Measurements from ENCODE around the gene C1orf210.

DNA sequence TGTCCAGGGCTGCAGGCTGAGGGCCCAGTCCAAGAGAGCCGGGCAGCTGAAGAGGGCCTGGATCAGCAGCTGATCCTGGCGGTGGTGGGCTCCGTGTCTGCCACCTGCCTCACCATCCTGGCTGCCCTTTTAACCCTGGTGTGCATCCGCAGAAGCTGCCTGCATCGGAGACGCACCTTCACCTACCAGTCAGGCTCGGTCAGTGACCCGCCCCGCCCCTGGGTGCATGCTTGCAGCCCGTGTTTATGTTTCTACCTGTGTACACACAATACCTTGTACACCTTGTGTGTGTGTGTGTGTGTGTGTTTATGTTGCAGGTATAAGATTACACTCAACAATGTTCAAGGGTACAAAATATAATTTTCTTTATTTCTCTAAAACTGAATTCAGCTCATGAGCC, 28.4 kb upstream of the C1orf210 start:
- TF ChIP-seq, protein P1, sequence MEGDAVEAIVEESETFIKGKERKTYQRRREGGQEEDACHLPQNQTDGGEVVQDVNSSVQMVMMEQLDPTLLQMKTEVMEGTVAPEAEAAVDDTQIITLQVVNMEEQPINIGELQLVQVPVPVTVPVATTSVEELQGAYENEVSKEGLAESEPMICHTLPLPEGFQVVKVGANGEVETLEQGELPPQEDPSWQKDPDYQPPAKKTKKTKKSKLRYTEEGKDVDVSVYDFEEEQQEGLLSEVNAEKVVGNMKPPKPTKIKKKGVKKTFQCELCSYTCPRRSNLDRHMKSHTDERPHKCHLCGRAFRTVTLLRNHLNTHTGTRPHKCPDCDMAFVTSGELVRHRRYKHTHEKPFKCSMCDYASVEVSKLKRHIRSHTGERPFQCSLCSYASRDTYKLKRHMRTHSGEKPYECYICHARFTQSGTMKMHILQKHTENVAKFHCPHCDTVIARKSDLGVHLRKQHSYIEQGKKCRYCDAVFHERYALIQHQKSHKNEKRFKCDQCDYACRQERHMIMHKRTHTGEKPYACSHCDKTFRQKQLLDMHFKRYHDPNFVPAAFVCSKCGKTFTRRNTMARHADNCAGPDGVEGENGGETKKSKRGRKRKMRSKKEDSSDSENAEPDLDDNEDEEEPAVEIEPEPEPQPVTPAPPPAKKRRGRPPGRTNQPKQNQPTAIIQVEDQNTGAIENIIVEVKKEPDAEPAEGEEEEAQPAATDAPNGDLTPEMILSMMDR (IDR thresholded peaks at IDR 0.05) = no peak
- no peak for TF ChIP-seq POLR2AphosphoS5 (IDR thresholded peaks at IDR 0.05)
- TF ChIP-seq POLR2A (IDR thresholded peaks at IDR 0.05) = no peak
- no peak for TF ChIP-seq EP300 (IDR thresholded peaks at IDR 0.05)
